ENCODE data around the gene HLA-B. TPM values are rescaled to one million over a fixed set of nuclear protein-coding genes. Genes with fewer than 3 reads are reported as not detected.

HLA-B gene
- 195 and 476 TPM in 2 replicates for total RNA-seq (ENCODE audit: low replicate concordance)

GRCh38 chr6:31356946-31357466 lies at the start of gene HLA-B:
Gene HLA-B, minus strand, starts transcription at chr6:31357179. Its CDS starts 21 bp downstream, at chr6:31357158.

DNA sequence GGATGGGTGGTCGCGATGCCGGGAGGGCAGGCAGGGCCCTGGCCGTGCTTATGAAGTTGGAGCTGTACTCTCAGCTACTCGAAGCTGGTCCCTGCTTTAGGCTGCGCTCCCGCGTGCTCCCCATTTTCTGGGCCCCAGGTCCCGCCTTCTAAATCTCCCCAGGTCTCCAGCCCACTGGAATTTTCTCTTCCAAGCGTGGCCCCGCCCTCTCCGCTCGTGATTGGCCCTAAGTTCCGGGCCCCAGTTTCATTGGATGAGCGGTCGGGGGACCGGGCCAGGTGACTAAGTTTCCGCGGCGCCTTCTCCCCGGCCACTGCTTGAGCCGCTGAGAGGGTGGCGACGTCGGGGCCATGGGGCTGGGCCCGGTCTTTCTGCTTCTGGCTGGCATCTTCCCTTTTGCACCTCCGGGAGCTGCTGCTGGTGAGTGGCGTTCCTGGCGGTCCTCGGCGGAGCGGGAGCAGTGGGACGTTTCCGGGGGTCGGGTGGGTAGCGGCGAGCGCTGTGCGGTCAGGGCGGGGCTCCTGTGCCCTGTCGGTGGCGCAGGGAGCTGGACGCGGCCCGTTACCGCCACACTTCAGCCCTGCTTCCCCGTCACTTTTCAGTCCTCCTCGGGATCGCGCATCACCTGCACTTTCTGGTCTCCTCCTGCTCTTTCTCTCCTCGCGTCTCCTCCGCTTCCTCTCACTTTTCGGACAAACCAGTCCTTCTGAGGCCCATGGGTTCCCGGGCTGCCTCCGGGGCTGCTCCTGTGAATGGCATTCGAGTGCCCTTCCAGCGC lies 46.5 kb upstream of the HLA-B start, which contains the start of gene MICA:
Gene MICA, plus strand, starts transcription at position 313 of the 778 bp plus-strand sequence. Its CDS starts 38 bp downstream, at position 351.

Other genes starting within 250 kb of the HLA-B start
- 0.08 TPM in 1 of 2 replicates, not detected in the other for gene C6orf15, start 244.6 kb downstream of the HLA-B start, total RNA-seq (ENCODE audit: low replicate concordance)
- gene PSORS1C1, start 242.4 kb downstream of the HLA-B start, total RNA-seq (ENCODE audit: low replicate concordance): 1.2 and 1.5 TPM in 2 replicates
- not detected in 2 replicates for gene CDSN, start 236.7 kb downstream of the HLA-B start, total RNA-seq (ENCODE audit: low replicate concordance)
- 0.08 TPM in 1 of 2 replicates, not detected in the other for gene PSORS1C2, start 218.1 kb downstream of the HLA-B start, total RNA-seq (ENCODE audit: low replicate concordance)
- gene CCHCR1, start 199.4 kb downstream of the HLA-B start, total RNA-seq (ENCODE audit: low replicate concordance): 13.1 and 14.2 TPM in 2 replicates
- gene TCF19, start 198.6 kb downstream of the HLA-B start, total RNA-seq (ENCODE audit: low replicate concordance): 1.3 and 6.6 TPM in 2 replicates
- gene POU5F1, start 186.5 kb downstream of the HLA-B start, total RNA-seq (ENCODE audit: low replicate concordance): not detected in 2 replicates
- 103 and 155 TPM in 2 replicates for gene HLA-C, start 85.1 kb downstream of the HLA-B start, total RNA-seq (ENCODE audit: low replicate concordance)
- gene MICA, start 46.4 kb upstream of the HLA-B start, total RNA-seq (ENCODE audit: low replicate concordance): 31.5 and 118 TPM in 2 replicates
- gene MICB, start 141.0 kb upstream of the HLA-B start, total RNA-seq (ENCODE audit: low replicate concordance): 5.5 and 8.8 TPM in 2 replicates
- gene MCCD1, start 171.8 kb upstream of the HLA-B start, total RNA-seq (ENCODE audit: low replicate concordance): not detected in 2 replicates
- 238 and 398 TPM in 2 replicates for gene DDX39B, start 184.8 kb upstream of the HLA-B start, total RNA-seq (ENCODE audit: low replicate concordance)
- 2.6 and 6.0 TPM in 2 replicates for gene ATP6V1G2, start 189.4 kb upstream of the HLA-B start, total RNA-seq (ENCODE audit: low replicate concordance)
- gene NFKBIL1, start 190.4 kb upstream of the HLA-B start, total RNA-seq (ENCODE audit: low replicate concordance): 26.1 and 28.2 TPM in 2 replicates
- gene LTA, start 215.1 kb upstream of the HLA-B start, total RNA-seq (ENCODE audit: low replicate concordance): not detected in 2 replicates
- gene TNF, start 218.4 kb upstream of the HLA-B start, total RNA-seq (ENCODE audit: low replicate concordance): not detected in 2 replicates
- gene LTB, start 225.2 kb upstream of the HLA-B start, total RNA-seq (ENCODE audit: low replicate concordance): not detected in 2 replicates
- gene LST1, start 229.1 kb upstream of the HLA-B start, total RNA-seq (ENCODE audit: low replicate concordance): 0.30 TPM in 1 of 2 replicates, not detected in the other
- not detected in 2 replicates for gene NCR3, start 235.8 kb upstream of the HLA-B start, total RNA-seq (ENCODE audit: low replicate concordance)